Bronchial epithelial cell (primary cell): ENCODE measurements around the gene COL13A1. TPM values are rescaled to one million over a fixed set of nuclear protein-coding genes. Genes with fewer than 3 reads are reported as not detected.
A peak's percentile ranks its signal among the peaks of the same experiment; 100 is the strongest.

Source experiments
- DNase-seq: peaks from one replicate; pipeline ENCODE4 v3.0.0-alpha.2; 2010; ENCODE audit warnings: low read depth
- FAIRE-seq: peaks from 2 replicates; lab custom pipeline; 2011; peaks lifted over from hg19 to GRCh38; lab: Jason Lieb, UNC
- H3K27me3 ChIP-seq: 2 replicates; pipeline ENCODE4 v1.5.1; 2011; ENCODE audit warnings: low read length; ENCODE audit not compliant: control insufficient read depth, insufficient read depth
- H3K36me3 ChIP-seq: 2 replicates; pipeline ENCODE4 v1.5.1; 2011; ENCODE audit warnings: low read length; ENCODE audit not compliant: control insufficient read depth, insufficient read depth
- H3K4me3 ChIP-seq: 2 replicates; pipeline ENCODE4 v1.5.1; 2011; ENCODE audit warnings: mild to moderate bottlenecking, low read depth, low read length, control low read depth
- total RNA-seq: library from RNA; depleted of rRNA; stranded (reverse); fragments of >200 nt; gene quantifications from 2 replicates; pipeline ENCODE4 v1.2.1, GENCODE V29; 2014
- TF ChIP-seq, protein P1 (sequence below): IDR thresholded peaks from 2 replicates; pipeline ENCODE4 v1.5.1; 2011; ENCODE audit warnings: mild to moderate bottlenecking, moderate library complexity, low read length, control low read depth, inconsistent platforms; ENCODE audit not compliant: insufficient read depth, severe bottlenecking

The COL13A1 gene
- total RNA-seq, 1 donor from 2014 or later = under 0.01 TPM

DNA sequence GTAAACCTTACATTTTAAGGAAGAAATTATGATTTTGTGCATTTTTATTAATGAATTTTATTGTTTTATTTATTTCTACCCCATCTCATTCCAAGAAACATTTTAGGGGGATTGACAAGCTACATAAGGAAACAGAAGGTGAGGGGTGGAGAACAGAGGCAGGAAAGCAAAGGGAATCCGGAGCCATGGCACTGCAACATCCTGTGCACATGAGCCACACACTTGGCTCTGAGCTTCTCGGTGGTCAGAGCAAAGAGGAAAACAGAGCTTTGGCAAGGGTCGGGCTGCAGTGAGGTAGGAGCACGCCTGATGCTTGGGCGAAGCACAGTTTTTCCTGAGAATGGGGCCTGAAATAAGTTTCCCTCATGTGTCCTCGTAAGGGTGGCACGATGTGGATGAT, 68.9 kb downstream of the COL13A1 start:
- TF ChIP-seq, protein P1, sequence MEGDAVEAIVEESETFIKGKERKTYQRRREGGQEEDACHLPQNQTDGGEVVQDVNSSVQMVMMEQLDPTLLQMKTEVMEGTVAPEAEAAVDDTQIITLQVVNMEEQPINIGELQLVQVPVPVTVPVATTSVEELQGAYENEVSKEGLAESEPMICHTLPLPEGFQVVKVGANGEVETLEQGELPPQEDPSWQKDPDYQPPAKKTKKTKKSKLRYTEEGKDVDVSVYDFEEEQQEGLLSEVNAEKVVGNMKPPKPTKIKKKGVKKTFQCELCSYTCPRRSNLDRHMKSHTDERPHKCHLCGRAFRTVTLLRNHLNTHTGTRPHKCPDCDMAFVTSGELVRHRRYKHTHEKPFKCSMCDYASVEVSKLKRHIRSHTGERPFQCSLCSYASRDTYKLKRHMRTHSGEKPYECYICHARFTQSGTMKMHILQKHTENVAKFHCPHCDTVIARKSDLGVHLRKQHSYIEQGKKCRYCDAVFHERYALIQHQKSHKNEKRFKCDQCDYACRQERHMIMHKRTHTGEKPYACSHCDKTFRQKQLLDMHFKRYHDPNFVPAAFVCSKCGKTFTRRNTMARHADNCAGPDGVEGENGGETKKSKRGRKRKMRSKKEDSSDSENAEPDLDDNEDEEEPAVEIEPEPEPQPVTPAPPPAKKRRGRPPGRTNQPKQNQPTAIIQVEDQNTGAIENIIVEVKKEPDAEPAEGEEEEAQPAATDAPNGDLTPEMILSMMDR = no peak
- H3K27me3 ChIP-seq = peaks cover 2% of the 10 kb centered on the region
- no peak overlapping the region for H3K4me3 ChIP-seq
- DNase-seq (no peak), FAIRE-seq (peak; percentile 64)
- no peaks in the 10 kb centered on the region for H3K36me3 ChIP-seq

DNA sequence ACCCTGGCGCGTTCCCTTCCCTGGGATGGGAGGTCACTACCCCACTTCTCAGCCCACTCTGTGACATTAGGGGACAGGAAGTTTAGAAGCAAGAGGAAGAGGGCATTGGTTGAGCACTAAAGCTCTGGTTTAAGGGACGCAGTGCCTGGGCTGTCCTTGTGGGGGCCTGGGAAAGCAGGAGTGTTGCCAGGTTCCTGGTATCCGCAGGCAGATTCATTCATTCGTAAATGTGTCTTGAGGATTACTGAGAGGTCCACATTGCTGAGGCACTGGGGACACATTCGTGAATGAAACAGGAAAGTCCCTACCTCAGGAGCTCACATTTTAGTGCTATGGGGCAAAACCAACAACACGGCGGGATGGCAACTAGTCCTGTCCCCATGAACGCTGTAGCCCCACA, 69.4 kb downstream of the COL13A1 start:
- Histone ChIP-seq H3K4me3 (no peak overlapping the region), H3K27me3 (peaks cover 2% of the 10 kb centered on the region), H3K36me3 (no peaks in the 10 kb centered on the region)
- DNase-seq (no peak), FAIRE-seq (no peak)
- TF ChIP-seq, protein P1 = no peak

GRCh38 chr10:69872323-69872722, 70.6 kb downstream of the COL13A1 start:
- no peak overlapping the region for H3K4me3 ChIP-seq
- TF ChIP-seq, protein P1 = no peak
- no peaks in the 10 kb centered on the region for H3K36me3 ChIP-seq
- DNase-seq (no peak), FAIRE-seq (no peak)
- peaks cover 2% of the 10 kb centered on the region for H3K27me3 ChIP-seq

DNA sequence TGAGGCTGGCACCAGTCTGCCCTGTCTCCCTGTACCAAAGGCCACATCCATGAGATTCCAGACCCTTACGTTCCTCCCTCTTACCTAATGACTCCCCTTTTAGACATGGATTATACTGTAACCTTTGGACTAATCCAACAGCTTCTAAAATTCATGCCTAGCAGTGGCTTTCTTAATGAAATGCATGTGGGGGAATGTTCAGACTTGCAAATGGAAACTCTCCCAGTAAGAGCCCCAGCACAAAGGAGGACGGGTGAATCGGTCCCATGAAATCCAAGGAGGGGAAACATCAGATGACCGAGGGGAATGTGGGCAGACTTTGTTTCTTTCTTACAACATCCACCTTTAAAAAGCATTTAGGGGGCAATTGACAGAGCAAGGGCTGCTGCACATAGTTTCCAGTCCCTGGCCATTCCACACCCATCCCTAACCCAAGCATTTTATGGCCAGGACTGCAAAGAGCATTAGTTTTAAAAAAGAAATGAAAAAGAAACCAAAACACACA, 71.5 kb downstream of the COL13A1 start:
- DNase-seq (peak; percentile 22), FAIRE-seq (no peak)
- H3K4me3 ChIP-seq = no peak overlapping the region
- TF ChIP-seq, protein P1 = no peak
- no peaks in the 10 kb centered on the region for H3K36me3 ChIP-seq
- H3K27me3 ChIP-seq = peaks cover 6% of the 10 kb centered on the region

- FAIRE-seq = no peak
- H3K36me3 ChIP-seq = no peaks in the 10 kb centered on the region
- peak; percentile 66 for DNase-seq
- TF ChIP-seq, protein P1 = no peak
- peaks cover 9% of the 10 kb centered on the region for H3K27me3 ChIP-seq
- no peak overlapping the region for H3K4me3 ChIP-seq
These were observed 72.7 kb downstream of the COL13A1 start for GRCh38 chr10:69874449-69874848.

- no peak overlapping the region for H3K4me3 ChIP-seq
- H3K27me3 ChIP-seq = peaks cover 16% of the 10 kb centered on the region
- no peak for DNase-seq
- no peaks in the 10 kb centered on the region for H3K36me3 ChIP-seq
- no peak for FAIRE-seq
- TF ChIP-seq, protein P1 = no peak
These were observed 74.2 kb downstream of the COL13A1 start for GRCh38 chr10:69875856-69876255.
